Measurements from ENCODE around the gene PSMG3.
"Not testable (repeated sequence)": the region's sequence is repeated elsewhere in the genome, so short reads cannot be mapped to it uniquely, and the experiment has no call there.

The PSMG3 gene

GRCh38 chr7:1533547-1534329 is 36.1 kb downstream of the PSMG3 start:
- DNase-seq (ENCODE audit: low spot score): peak; percentile 96

- no peak for DNase-seq (ENCODE audit: low spot score)
Observed at GRCh38 chr7:1533255-1533546, 36.6 kb downstream of the PSMG3 start.

GRCh38 chr7:1532456-1533254 is 37.2 kb downstream of the PSMG3 start:
- DNase-seq (ENCODE audit: low spot score): peak; percentile 95

- no peak for DNase-seq (ENCODE audit: low spot score)
Observed at GRCh38 chr7:1531979-1532455, 37.8 kb downstream of the PSMG3 start.

GRCh38 chr7:1531263-1531978 is 38.4 kb downstream of the PSMG3 start:
- DNase-seq (ENCODE audit: low spot score): no peak

GRCh38 chr7:1530946-1531262 is 38.9 kb downstream of the PSMG3 start:
- no peak for DNase-seq (ENCODE audit: low spot score)

- DNase-seq (ENCODE audit: low spot score): no peak
Observed at GRCh38 chr7:1529383-1530116, 40.3 kb downstream of the PSMG3 start.

- DNase-seq (ENCODE audit: low spot score): no peak
Observed at GRCh38 chr7:1526271-1526754, 43.5 kb downstream of the PSMG3 start.

GRCh38 chr7:1525409-1525808 is 44.4 kb downstream of the PSMG3 start:
- no peak for DNase-seq (ENCODE audit: low spot score)

- no peak for DNase-seq (ENCODE audit: low spot score)
Observed at GRCh38 chr7:1523844-1524243, 46.0 kb downstream of the PSMG3 start.

- DNase-seq (ENCODE audit: low spot score): no peak
Observed at GRCh38 chr7:1523208-1523607, 46.6 kb downstream of the PSMG3 start.

- no peak for DNase-seq (ENCODE audit: low spot score)
Observed at GRCh38 chr7:1521456-1521855, 48.4 kb downstream of the PSMG3 start.

- peak; percentile 88 for DNase-seq (ENCODE audit: low spot score)
Observed at GRCh38 chr7:1520539-1521234, 49.1 kb downstream of the PSMG3 start.

- not testable (repeated sequence) for DNase-seq (ENCODE audit: low spot score)
Observed at GRCh38 chr7:1519322-1519922, 50.4 kb downstream of the PSMG3 start.
